BJ (cell line): ENCODE results near the gene IL20. TPM values are rescaled to one million over a fixed set of nuclear protein-coding genes. Genes with fewer than 3 reads are reported as not detected.

ENCODE experiments used
- CTCF ChIA-PET: fragments of 350-600 bp; formaldehyde crosslinking; extraction: SDS; loops from one replicate; lab custom pipeline; 2021; ENCODE audit warnings: antibody characterized with exemption, inconsistent platforms; lab: Yijun Ruan, JAX
- POLR2A ChIA-PET: fragments of 300-600 bp; sonication (Branson Sonifier 250); formaldehyde crosslinking; extraction: SDS; loops from one replicate; lab custom pipeline; 2021; ENCODE audit warnings: antibody characterized with exemption; lab: Charles Lee
- DNase-seq: peaks from one replicate; pipeline ENCODE4 v3.0.0-alpha.2; 2011; ENCODE audit warnings: low read depth
- H3K27me3 ChIP-seq: 2 replicates; pipeline ENCODE4 v1.6.0; 2011; ENCODE audit warnings: low read length; ENCODE audit not compliant: control insufficient read depth, insufficient read depth
- H3K36me3 ChIP-seq: 2 replicates; pipeline ENCODE4 v1.5.1; 2011; ENCODE audit warnings: low read length; ENCODE audit not compliant: control insufficient read depth, insufficient read depth
- H3K4me3 ChIP-seq: 2 replicates; pipeline ENCODE4 v1.5.1; 2011; ENCODE audit warnings: low read depth, mild to moderate bottlenecking, control low read depth, low read length
- polyA plus RNA-seq: library from polyadenylated mRNA; depleted of rRNA; stranded (reverse); fragments of >200 nt; gene quantifications from 2 replicates; pipeline ENCODE4 v1.2.3, GENCODE V29; 2011
- TF ChIP-seq, protein P1 (sequence below): IDR thresholded peaks from 2 replicates; pipeline ENCODE4 v1.5.1; 2011; ENCODE audit warnings: low read depth, mild to moderate bottlenecking, control low read depth, inconsistent platforms, low read length, moderate library complexity; ENCODE audit not compliant: insufficient read depth

IL20 gene
- polyA plus RNA-seq, 1 experiment, result not detected

DNA sequence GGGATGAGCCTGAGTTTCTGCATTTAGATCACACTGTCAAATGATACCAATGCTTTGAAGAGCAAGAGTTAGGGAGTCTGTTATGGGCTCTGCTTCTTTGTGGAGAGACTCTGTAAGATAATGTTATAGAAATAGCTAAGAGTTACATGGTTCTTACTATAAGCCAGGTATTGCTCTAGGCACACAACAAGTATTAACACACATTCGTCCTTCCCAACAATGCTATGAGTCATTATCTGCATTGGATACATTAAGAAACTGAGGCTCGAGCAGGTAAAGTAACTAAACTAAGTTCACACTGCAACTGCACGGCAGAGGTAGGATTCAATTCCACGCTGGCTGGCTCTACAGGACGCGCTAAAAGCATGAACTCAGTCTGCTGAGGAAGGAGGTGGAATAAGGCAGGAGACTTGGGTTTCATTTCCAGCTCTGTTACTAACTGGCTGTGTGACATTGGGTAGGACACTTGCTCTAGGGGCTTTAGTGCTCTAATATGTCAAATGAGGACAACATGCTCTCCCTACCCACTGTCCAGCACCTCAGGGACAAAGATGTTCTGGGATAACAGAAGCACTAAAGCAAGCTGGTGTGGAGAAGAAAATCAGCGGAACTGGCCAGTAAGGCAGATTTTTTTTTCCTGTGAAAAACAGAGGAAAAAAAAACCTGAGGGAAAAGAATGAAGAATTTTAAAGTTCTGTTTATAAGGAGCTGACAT lies 23.7 kb upstream of the IL20 start:
- TF ChIP-seq, protein P1, sequence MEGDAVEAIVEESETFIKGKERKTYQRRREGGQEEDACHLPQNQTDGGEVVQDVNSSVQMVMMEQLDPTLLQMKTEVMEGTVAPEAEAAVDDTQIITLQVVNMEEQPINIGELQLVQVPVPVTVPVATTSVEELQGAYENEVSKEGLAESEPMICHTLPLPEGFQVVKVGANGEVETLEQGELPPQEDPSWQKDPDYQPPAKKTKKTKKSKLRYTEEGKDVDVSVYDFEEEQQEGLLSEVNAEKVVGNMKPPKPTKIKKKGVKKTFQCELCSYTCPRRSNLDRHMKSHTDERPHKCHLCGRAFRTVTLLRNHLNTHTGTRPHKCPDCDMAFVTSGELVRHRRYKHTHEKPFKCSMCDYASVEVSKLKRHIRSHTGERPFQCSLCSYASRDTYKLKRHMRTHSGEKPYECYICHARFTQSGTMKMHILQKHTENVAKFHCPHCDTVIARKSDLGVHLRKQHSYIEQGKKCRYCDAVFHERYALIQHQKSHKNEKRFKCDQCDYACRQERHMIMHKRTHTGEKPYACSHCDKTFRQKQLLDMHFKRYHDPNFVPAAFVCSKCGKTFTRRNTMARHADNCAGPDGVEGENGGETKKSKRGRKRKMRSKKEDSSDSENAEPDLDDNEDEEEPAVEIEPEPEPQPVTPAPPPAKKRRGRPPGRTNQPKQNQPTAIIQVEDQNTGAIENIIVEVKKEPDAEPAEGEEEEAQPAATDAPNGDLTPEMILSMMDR, result no peak
- no peaks in the 10 kb centered on the region for H3K36me3 ChIP-seq
- ChIA-PET POLR2A (no interaction called here), CTCF (interaction anchor here (0.8 to 1.4 kb wide), 4 partner anchors 9 to 351 kb away, joined by 3 to 4 read pairs (median 3); no protein-coding TSS in a partner anchor)
- no peaks in the 10 kb centered on the region for H3K27me3 ChIP-seq
- DNase-seq, result no peak
- H3K4me3 ChIP-seq, result no peak overlapping the region

DNA sequence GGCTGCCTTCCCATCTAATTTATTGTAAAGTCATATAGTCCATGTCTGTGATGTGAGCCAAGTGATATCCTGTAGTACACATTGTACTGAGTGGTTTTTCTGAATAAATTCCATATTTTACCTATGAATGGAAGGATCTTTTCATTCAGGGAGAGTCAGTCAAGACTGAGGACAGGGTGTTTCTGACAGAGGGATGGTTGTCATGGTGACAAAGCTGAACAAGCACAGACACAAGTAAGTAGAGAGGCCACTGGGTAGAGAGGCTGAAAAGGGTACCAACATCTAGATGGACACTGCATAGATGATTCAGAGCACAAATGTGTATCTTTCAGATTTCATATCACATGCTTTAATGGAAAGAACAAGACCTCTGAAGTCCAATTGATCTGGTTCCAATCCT lies 22.6 kb upstream of the IL20 start:
- Histone ChIP-seq H3K27me3 (no peaks in the 10 kb centered on the region), H3K4me3 (no peak overlapping the region), H3K36me3 (no peaks in the 10 kb centered on the region)
- DNase-seq, result no peak
- ChIA-PET POLR2A (interaction anchor here (0.6 kb wide), 2 partner anchors 190 to 233 kb away, joined by 3 read pairs; partner anchors contain the start of gene C1orf116), CTCF (interaction anchor here (0.9 to 1.2 kb wide), 2 partner anchors 33 to 108 kb away, joined by 3 read pairs; no protein-coding TSS in a partner anchor)
- TF ChIP-seq, protein P1, result no peak

DNA sequence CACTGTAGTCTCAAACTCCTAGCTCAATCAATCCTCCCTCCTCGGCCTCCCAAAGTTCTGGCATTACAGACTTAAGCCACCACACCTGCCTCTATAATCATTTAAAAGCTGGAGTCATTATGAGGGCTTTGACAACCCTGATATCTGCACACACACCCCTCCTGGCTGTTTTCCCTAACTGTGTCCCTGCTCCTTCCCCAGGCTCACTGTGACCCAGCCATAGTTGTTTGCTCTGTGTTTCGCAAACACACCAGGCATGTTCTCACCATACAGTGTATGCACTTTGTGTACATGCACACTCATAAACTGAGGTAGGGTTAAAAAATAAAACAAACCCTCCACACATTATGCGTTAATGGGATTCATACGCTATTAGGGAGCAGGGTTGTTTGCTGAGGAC lies 21.8 kb upstream of the IL20 start:
- Histone ChIP-seq H3K36me3 (no peaks in the 10 kb centered on the region), H3K27me3 (no peaks in the 10 kb centered on the region), H3K4me3 (no peak overlapping the region)
- no peak for DNase-seq
- POLR2A ChIA-PET, result interaction anchor here (0.6 kb wide), 1 partner anchor 232 kb away, joined by 3 read pairs; no protein-coding TSS in a partner anchor
- CTCF ChIA-PET, result interaction anchor here (0.9 to 1.3 kb wide), 3 partner anchors 34 to 109 kb away, joined by 3 to 4 read pairs (median 3); no protein-coding TSS in a partner anchor
- TF ChIP-seq, protein P1, result no peak

DNA sequence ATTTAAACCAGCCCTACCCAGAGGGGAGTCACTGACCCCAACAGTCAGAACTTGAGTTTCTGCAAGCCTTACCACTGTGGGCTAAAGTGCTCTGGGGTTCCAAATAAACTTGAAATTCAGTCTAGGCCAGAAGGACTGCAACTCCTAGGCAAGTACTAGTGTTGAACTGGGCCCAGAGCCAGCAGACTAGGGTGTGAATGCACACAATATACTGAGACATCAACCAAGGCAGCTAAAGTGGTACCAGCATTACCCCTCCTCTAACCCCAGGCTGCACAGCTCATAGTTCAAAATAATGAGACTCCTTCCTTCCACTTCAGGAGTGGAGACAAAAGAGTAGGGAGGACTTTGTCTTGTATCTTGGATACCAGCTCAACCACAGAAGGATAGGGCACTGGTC lies 18.9 kb upstream of the IL20 start:
- Histone ChIP-seq H3K27me3 (no peaks in the 10 kb centered on the region), H3K36me3 (no peaks in the 10 kb centered on the region), H3K4me3 (no peak overlapping the region)
- ChIA-PET POLR2A (no interaction called here), CTCF (interaction anchor here (1.1 to 1.5 kb wide), 2 partner anchors 11 to 203 kb away, joined by 3 to 4 read pairs; no protein-coding TSS in a partner anchor)
- no peak for DNase-seq
- TF ChIP-seq, protein P1, result no peak

DNA sequence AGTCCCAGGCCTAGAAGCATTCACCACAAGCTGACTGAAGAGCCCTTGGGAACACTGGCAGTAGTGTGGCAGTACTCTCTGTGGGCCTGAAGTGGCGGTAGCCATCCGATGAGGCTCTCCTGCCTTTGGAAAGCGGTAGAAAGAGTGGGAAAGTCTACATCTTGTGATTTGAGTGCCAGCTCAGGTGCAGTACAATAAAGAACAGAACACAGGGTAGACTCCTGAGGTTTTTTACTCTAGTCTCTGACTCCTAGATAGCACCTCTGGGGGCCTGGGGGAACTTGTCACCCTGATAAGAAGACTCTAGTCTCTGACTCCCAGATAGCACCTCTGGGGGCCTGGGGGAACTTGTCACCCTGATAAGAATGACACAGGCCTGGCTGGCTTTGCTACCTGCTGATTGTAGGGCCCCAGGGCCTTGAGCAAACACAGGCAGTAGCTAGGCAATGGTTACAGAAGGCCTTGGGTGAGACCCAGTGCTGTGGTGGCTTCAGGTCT lies 18.0 kb upstream of the IL20 start:
- Histone ChIP-seq H3K27me3 (no peaks in the 10 kb centered on the region), H3K36me3 (no peaks in the 10 kb centered on the region), H3K4me3 (no peak overlapping the region)
- DNase-seq, result no peak
- TF ChIP-seq, protein P1, result no peak
- CTCF ChIA-PET, result interaction anchor here (1.1 to 1.6 kb wide), 2 partner anchors 38 to 202 kb away, joined by 3 to 7 read pairs; no protein-coding TSS in a partner anchor
- POLR2A ChIA-PET, result no interaction called here
